ENCODE results near the gene INPP5A.

- TF ChIP-seq, protein P1, sequence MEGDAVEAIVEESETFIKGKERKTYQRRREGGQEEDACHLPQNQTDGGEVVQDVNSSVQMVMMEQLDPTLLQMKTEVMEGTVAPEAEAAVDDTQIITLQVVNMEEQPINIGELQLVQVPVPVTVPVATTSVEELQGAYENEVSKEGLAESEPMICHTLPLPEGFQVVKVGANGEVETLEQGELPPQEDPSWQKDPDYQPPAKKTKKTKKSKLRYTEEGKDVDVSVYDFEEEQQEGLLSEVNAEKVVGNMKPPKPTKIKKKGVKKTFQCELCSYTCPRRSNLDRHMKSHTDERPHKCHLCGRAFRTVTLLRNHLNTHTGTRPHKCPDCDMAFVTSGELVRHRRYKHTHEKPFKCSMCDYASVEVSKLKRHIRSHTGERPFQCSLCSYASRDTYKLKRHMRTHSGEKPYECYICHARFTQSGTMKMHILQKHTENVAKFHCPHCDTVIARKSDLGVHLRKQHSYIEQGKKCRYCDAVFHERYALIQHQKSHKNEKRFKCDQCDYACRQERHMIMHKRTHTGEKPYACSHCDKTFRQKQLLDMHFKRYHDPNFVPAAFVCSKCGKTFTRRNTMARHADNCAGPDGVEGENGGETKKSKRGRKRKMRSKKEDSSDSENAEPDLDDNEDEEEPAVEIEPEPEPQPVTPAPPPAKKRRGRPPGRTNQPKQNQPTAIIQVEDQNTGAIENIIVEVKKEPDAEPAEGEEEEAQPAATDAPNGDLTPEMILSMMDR (IDR thresholded peaks at IDR 0.05) = no peak
- TF ChIP-seq POLR2A (IDR thresholded peaks at IDR 0.05) = no peak
- no peak for TF ChIP-seq POLR2AphosphoS5 (IDR thresholded peaks at IDR 0.05)
- no peak for TF ChIP-seq EP300 (IDR thresholded peaks at IDR 0.05)
These were observed 25.5 kb upstream of the INPP5A start for GRCh38 chr10:132512052-132512442.

Measured in upper lobe of left lung (tissue), 4 donors.